SK-N-SH treated with all-trans-retinoic acid at 6 μM for 48 hours (cell line): Measurements from ENCODE around the gene SAA2.

Experiments used
- ATAC-seq: fragments of 200-7000 bp; cut with Tn5 transposase; 3 replicates; pipeline ENCODE4 v1.9.1; 2020; ENCODE audit warnings: mild to moderate bottlenecking, moderate library complexity
- ARNTL ChIP-seq: fragments of 450-650 bp; formaldehyde crosslinking; IDR thresholded peaks from 2 replicates; pipeline ENCODE4 v1.5.0; 2020; ENCODE audit warnings: low read depth, mild to moderate bottlenecking, moderate library complexity, borderline replicate concordance
- CREB5 ChIP-seq: fragments of 250-450 bp; sonication (Bioruptor Pico); IDR thresholded peaks from 2 replicates; pipeline ENCODE4 v1.5.1; 2020; ENCODE audit warnings: low read depth, mild to moderate bottlenecking, moderate library complexity
- CSDC2 ChIP-seq: fragments of 250-450 bp; sonication (Bioruptor Pico); IDR thresholded peaks from 2 replicates; pipeline ENCODE4 v1.5.0; 2020; ENCODE audit warnings: mild to moderate bottlenecking, moderate library complexity
- CSRNP3 ChIP-seq: fragments of 250-450 bp; sonication (Bioruptor Pico); IDR thresholded peaks from 2 replicates; pipeline ENCODE4 v1.5.1; 2021; ENCODE audit warnings: mild to moderate bottlenecking, moderate library complexity
- ESRRG ChIP-seq: fragments of 250-450 bp; sonication (Bioruptor Pico); IDR thresholded peaks from 2 replicates; pipeline ENCODE4 v1.6.1; 2021; ENCODE audit warnings: mild to moderate bottlenecking
- GLIS3 ChIP-seq: fragments of 250-450 bp; sonication (Bioruptor Pico); IDR thresholded peaks from 2 replicates; pipeline ENCODE4 v1.5.0; 2020; ENCODE audit warnings: mild to moderate bottlenecking, moderate library complexity
- ISL1 ChIP-seq: fragments of 250-450 bp; sonication (Bioruptor Pico); IDR thresholded peaks from 2 replicates; pipeline ENCODE4 v2.1.2; 2022; ENCODE audit warnings: mild to moderate bottlenecking, moderate library complexity
- OSR1 ChIP-seq: fragments of 250-450 bp; sonication (Bioruptor Pico); IDR thresholded peaks from 2 replicates; pipeline ENCODE4 v1.8.0; 2022; ENCODE audit warnings: moderate library complexity, mild to moderate bottlenecking, inconsistent platforms
- PATZ1 ChIP-seq: fragments of 250-450 bp; sonication (Bioruptor Pico); IDR thresholded peaks from 2 replicates; pipeline ENCODE4 v1.8.0; 2020; ENCODE audit warnings: mild to moderate bottlenecking, moderate library complexity, borderline replicate concordance
- POU6F1 ChIP-seq: fragments of 250-450 bp; sonication (Bioruptor Pico); IDR thresholded peaks from 2 replicates; pipeline ENCODE4 v1.8.0; 2021; ENCODE audit warnings: low read depth, mild to moderate bottlenecking, moderate library complexity, borderline replicate concordance
- PPARA ChIP-seq: fragments of 250-450 bp; sonication (Bioruptor Pico); IDR thresholded peaks from 2 replicates; pipeline ENCODE4 v1.5.0; 2020; ENCODE audit warnings: mild to moderate bottlenecking, borderline replicate concordance
- RARB ChIP-seq: fragments of 250-450 bp; sonication (Bioruptor Pico); IDR thresholded peaks from 2 replicates; pipeline ENCODE4 v1.8.0; 2021; ENCODE audit warnings: mild to moderate bottlenecking, moderate library complexity
- SNAI2 ChIP-seq: fragments of 250-450 bp; sonication (Bioruptor Pico); IDR thresholded peaks from 2 replicates; pipeline ENCODE4 v1.5.0; 2020; ENCODE audit warnings: mild to moderate bottlenecking, moderate library complexity
- TOX ChIP-seq: fragments of 250-450 bp; sonication (Bioruptor Pico); IDR thresholded peaks from 2 replicates; pipeline ENCODE4 v1.8.0; 2021; ENCODE audit warnings: mild to moderate bottlenecking, moderate library complexity, borderline replicate concordance
- TSHZ2 ChIP-seq: fragments of 250-450 bp; sonication (Bioruptor Pico); IDR thresholded peaks from 2 replicates; pipeline ENCODE4 v1.5.0; 2020; ENCODE audit warnings: mild to moderate bottlenecking, moderate library complexity
- ZC3H10 ChIP-seq: fragments of 250-450 bp; sonication (Bioruptor Pico); IDR thresholded peaks from 2 replicates; pipeline ENCODE4 v1.5.1; 2021; ENCODE audit warnings: mild to moderate bottlenecking, moderate library complexity
- ZNF565 ChIP-seq: fragments of 450-650 bp; formaldehyde crosslinking; conservative IDR thresholded peaks from 2 replicates; pipeline ENCODE4 v1.5.0; 2020; ENCODE audit warnings: low read depth, mild to moderate bottlenecking, moderate library complexity
- ZNF70 ChIP-seq: fragments of 450-650 bp; formaldehyde crosslinking; IDR thresholded peaks from 2 replicates; pipeline ENCODE4 v1.5.0; 2020; ENCODE audit warnings: mild to moderate bottlenecking, moderate library complexity
- ZNF8 ChIP-seq: fragments of 450-650 bp; formaldehyde crosslinking; IDR thresholded peaks from 2 replicates; pipeline ENCODE4 v1.5.0; 2020; ENCODE audit warnings: mild to moderate bottlenecking, moderate library complexity

The SAA2 gene

GRCh38 chr11:18222814-18223421 lies 25.6 kb downstream of the SAA2 start:
- ATAC-seq: no peak
- TF ChIP-seq OSR1 (CRISPR knock-in tag) (no peak), ARNTL (no peak), SNAI2 (no peak), ZNF565 (CRISPR knock-in tag) (no peak), CREB5 (CRISPR knock-in tag) (no peak), ESRRG (no peak), ISL1 (CRISPR knock-in tag) (no peak), CSDC2 (CRISPR knock-in tag) (no peak), GLIS3 (CRISPR knock-in tag) (no peak), PATZ1 (CRISPR knock-in tag) (no peak), POU6F1 (no peak)

GRCh38 chr11:18221274-18221876 lies 27.1 kb downstream of the SAA2 start:
- no peak for ATAC-seq
- no peak for TF ChIP-seq CREB5 (CRISPR knock-in tag)
- TF ChIP-seq ZNF70 (CRISPR knock-in tag): no peak
- no peak for TF ChIP-seq OSR1 (CRISPR knock-in tag)
- no peak for TF ChIP-seq PPARA (CRISPR knock-in tag)
- TF ChIP-seq GLIS3 (CRISPR knock-in tag): no peak

- TF ChIP-seq ESRRG (no peak), TOX (CRISPR knock-in tag) (no peak), ZNF70 (CRISPR knock-in tag) (no peak), ZNF8 (no peak), OSR1 (CRISPR knock-in tag) (no peak), SNAI2 (no peak), CSRNP3 (CRISPR knock-in tag) (no peak), ARNTL (no peak), ZC3H10 (CRISPR knock-in tag) (no peak), PPARA (CRISPR knock-in tag) (no peak), ZNF565 (CRISPR knock-in tag) (no peak), RARB (CRISPR knock-in tag) (no peak), PATZ1 (CRISPR knock-in tag) (no peak), TSHZ2 (CRISPR knock-in tag) (no peak), ISL1 (CRISPR knock-in tag) (no peak), POU6F1 (no peak), CREB5 (CRISPR knock-in tag) (no peak)
- no peak for ATAC-seq
Observed at GRCh38 chr11:18209058-18209457, 39.4 kb downstream of the SAA2 start.
